B cell (primary cell): Measurements from ENCODE around the gene SRSF1. TPM values are rescaled to one million over a fixed set of nuclear protein-coding genes. Genes with fewer than 3 reads are reported as not detected.
A peak's percentile ranks its signal among the peaks of the same experiment; 100 is the strongest.

Experiments
- ATAC-seq: fragments of 200-7000 bp; cut with Tn5 transposase; one replicate; pipeline ENCODE4 v1.10.0; 2021; ENCODE audit warnings: low read depth, mild to moderate bottlenecking, moderate number of reproducible peaks, moderate library complexity
- CTCF ChIA-PET: fragments of 350-600 bp; sonication (Branson Sonifier 250); formaldehyde crosslinking; loops from one replicate; lab custom pipeline; 2021; ENCODE audit warnings: antibody characterized with exemption, inconsistent platforms; lab: Charles Lee
- POLR2A ChIA-PET: fragments of 350-600 bp; sonication (Branson Sonifier 250); formaldehyde crosslinking; loops from one replicate; lab custom pipeline; 2021; ENCODE audit warnings: antibody characterized with exemption; lab: Charles Lee
- DNase-seq: peaks from one replicate; pipeline ENCODE4 v3.0.0; 2013
- H2AFZ ChIP-seq: 2 replicates; pipeline ENCODE4 v1.6.1; 2012; ENCODE audit warnings: mild to moderate bottlenecking, low read depth, low read length; ENCODE audit not compliant: insufficient read depth, poor library complexity, severe bottlenecking
- H3K27ac ChIP-seq, 2 donors: 1 replicate in 1 of 2; 2 replicates in 1 of 2; pipeline ENCODE4 v1.5.1; 2012 to 2013; ENCODE audit warnings: low read length in 2 of 2, mild to moderate bottlenecking in 2 of 2, moderate library complexity in 1 of 2
- H3K27me3 ChIP-seq, 4 experiments: fragments of 200-600 bp in 1 of 4; sonication (generic) in 1 of 4; replicated peaks in 1 of 4; 1 replicate in 2 of 4; 2 replicates in 2 of 4; pipeline versions ENCODE4 v1.6.1 to v1.7.0; 2013 to 2016; ENCODE audit warnings: low read length in 3 of 4, mild to moderate bottlenecking in 2 of 4, mixed read lengths in 1 of 4, moderate library complexity in 1 of 4; ENCODE audit not compliant: insufficient read depth in 4 of 4, control insufficient read depth in 3 of 4; ENCODE audit errors: control extremely low read depth in 1 of 4
- H3K36me3 ChIP-seq, 2 experiments: replicated peaks in 1 of 2; 1 replicate in 1 of 2; 2 replicates in 1 of 2; pipeline versions ENCODE4 v1.6.1 to v1.7.1; 2013; ENCODE audit warnings: low read length in 1 of 2; ENCODE audit not compliant: insufficient read depth in 2 of 2, control insufficient read depth in 1 of 2; ENCODE audit errors: control extremely low read depth in 1 of 2, extremely low read depth in 1 of 2
- H3K4me1 ChIP-seq, 2 donors: fragments of 200-600 bp in 1 of 2; sonication (generic) in 1 of 2; 1 replicate in 1 of 2; 2 replicates in 1 of 2; pipeline versions ENCODE4 v1.5.1 to v1.6.1; 2013 to 2017; ENCODE audit warnings: low read length in 2 of 2; ENCODE audit not compliant: control insufficient read depth in 2 of 2, insufficient read depth in 2 of 2
- H3K4me2 ChIP-seq: replicated peaks from 2 replicates; pipeline ENCODE3; 2012; ENCODE audit warnings: mild to moderate bottlenecking, low read depth, low read length; ENCODE audit not compliant: poor library complexity, severe bottlenecking
- H3K4me3 ChIP-seq, 5 experiments: fragments of 200-600 bp in 1 of 5; sonication (generic) in 1 of 5; 1 replicate in 3 of 5; 2 replicates in 2 of 5; pipeline versions ENCODE4 v1.5.1 to v1.7.0; 2011 to 2016; ENCODE audit warnings: low read length in 4 of 5, mild to moderate bottlenecking in 4 of 5, low read depth in 2 of 5, control low read depth in 1 of 5, moderate library complexity in 1 of 5; ENCODE audit not compliant: insufficient read depth in 1 of 5; ENCODE audit errors: control extremely low read depth in 1 of 5, extremely low read depth in 1 of 5
- H3K79me2 ChIP-seq: fragments of 200-600 bp; sonication (generic); one replicate; pipeline ENCODE4 v1.6.0; 2016; ENCODE audit warnings: low read length; ENCODE audit not compliant: control insufficient read depth, insufficient read depth
- H3K9ac ChIP-seq: fragments of 200-600 bp; sonication (generic); 2 replicates; pipeline ENCODE4 v1.6.1; 2017; ENCODE audit warnings: mild to moderate bottlenecking, low read length, moderate library complexity
- H3K9me3 ChIP-seq, 3 donors: one replicate each; pipeline versions ENCODE4 v1.6.1 to v1.7.1; 2013; ENCODE audit warnings: low read length in 2 of 3; ENCODE audit not compliant: control insufficient read depth in 2 of 3, insufficient read depth in 1 of 3; ENCODE audit errors: control extremely low read depth in 1 of 3
- H4K20me1 ChIP-seq: 2 replicates; pipeline ENCODE4 v1.6.0; 2012; ENCODE audit warnings: mild to moderate bottlenecking, low read length; ENCODE audit not compliant: insufficient read depth, control insufficient read depth, poor library complexity, severe bottlenecking
- H3K27ac Mint-ChIP-seq: one replicate; pipeline ENCODE4 v1.8.0; 2021; ENCODE audit warnings: mixed read lengths
- H3K27me3 Mint-ChIP-seq: one replicate; pipeline ENCODE4 v1.8.0; 2021; ENCODE audit warnings: mixed read lengths
- H3K4me1 Mint-ChIP-seq: one replicate; pipeline ENCODE4 v1.8.0; 2021; ENCODE audit warnings: mixed read lengths
- H3K4me3 Mint-ChIP-seq: one replicate; pipeline ENCODE4 v1.8.0; 2021; ENCODE audit warnings: mixed read lengths
- H3K9me3 Mint-ChIP-seq: one replicate; pipeline ENCODE4 v1.8.0; 2022; ENCODE audit warnings: mixed read lengths; ENCODE audit not compliant: insufficient read depth
- EZH2 ChIP-seq: IDR thresholded peaks from 2 replicates; pipeline ENCODE4 v1.6.1; 2012; ENCODE audit warnings: borderline replicate concordance, low read depth, mild to moderate bottlenecking, moderate library complexity, low read length; ENCODE audit not compliant: insufficient read depth, poor library complexity, severe bottlenecking
- WGBS: methylation state at CpG from one replicate; pipeline ENCODE4 v1.1.5; 2013; ENCODE audit warnings: missing lambda C conversion rate; ENCODE audit not compliant: insufficient coverage; 5-methylcytosine and 5-hydroxymethylcytosine counted together
- intact Hi-C: fragments of 100-400 bp; cut with micrococcal nuclease; formaldehyde crosslinking; loops from one replicate; pipeline ENCODE4 v1.10.0; 2022
- polyA plus RNA-seq: library from polyadenylated mRNA; depleted of rRNA; stranded (reverse); fragments of >200 nt; gene quantifications from 2 replicates; pipeline ENCODE4 v1.2.3, GENCODE V29; 2012
- total RNA-seq, 2 donors: library from RNA; stranded (reverse); fragments of 120-200 nt in 1 of 2; gene quantifications; 1 replicate in 1 of 2; 2 replicates in 1 of 2; pipeline versions ENCODE4 v1.2.3 to v1.2.4, GENCODE V29; 2013 to 2022
- TF ChIP-seq, protein P1 (sequence below): fragments of 200-600 bp; IDR thresholded peaks from one replicate; pipeline ENCODE4 v1.8.0; 2022; ENCODE audit warnings: antibody characterized with exemption, mild to moderate bottlenecking

Gene SRSF1
- total and polyA plus RNA-seq, 2 donors (not counting 1 experiment from before 2014, with no cell fraction given): 163 to 250 TPM

GRCh38 chr17:58007781-58008706 is 998 bp upstream of the SRSF1 start:
- Histone ChIP-seq H3K4me1 (peaks cover 25 to 36% of the 10 kb centered on the region in 2 donors), H3K9ac (peak overlapping the region; percentile 96), H3K4me3 (peak overlapping the region; percentile 83 to 100 (median 96)), H2AFZ (peak overlapping the region; percentile 89), H3K27me3 (no peaks in the 10 kb centered on the region), H3K27ac (peak overlapping the region; percentile 93 to 95), H4K20me1 (peaks cover 36% of the 10 kb centered on the region), H3K9me3 (peaks cover 0 to 1% (median 0%) of the 10 kb centered on the region in 3 donors), H3K36me3 (peaks cover 2 to 29% of the 10 kb centered on the region in 2 experiments), H3K4me2 (peak overlapping the region; percentile 94), H3K79me2 (peaks cover 40% of the 10 kb centered on the region)
- Mint-ChIP-seq H3K27me3 (no peaks in the 10 kb centered on the region), H3K4me1 (peaks cover 41% of the 10 kb centered on the region), H3K4me3 (peak overlapping the region; percentile 100), H3K27ac (peak overlapping the region; percentile 100), H3K9me3 (no peaks in the 10 kb centered on the region)
- 32% methylated on average over 38 of the region's 47 CpGs for WGBS
- TF ChIP-seq, protein P1, sequence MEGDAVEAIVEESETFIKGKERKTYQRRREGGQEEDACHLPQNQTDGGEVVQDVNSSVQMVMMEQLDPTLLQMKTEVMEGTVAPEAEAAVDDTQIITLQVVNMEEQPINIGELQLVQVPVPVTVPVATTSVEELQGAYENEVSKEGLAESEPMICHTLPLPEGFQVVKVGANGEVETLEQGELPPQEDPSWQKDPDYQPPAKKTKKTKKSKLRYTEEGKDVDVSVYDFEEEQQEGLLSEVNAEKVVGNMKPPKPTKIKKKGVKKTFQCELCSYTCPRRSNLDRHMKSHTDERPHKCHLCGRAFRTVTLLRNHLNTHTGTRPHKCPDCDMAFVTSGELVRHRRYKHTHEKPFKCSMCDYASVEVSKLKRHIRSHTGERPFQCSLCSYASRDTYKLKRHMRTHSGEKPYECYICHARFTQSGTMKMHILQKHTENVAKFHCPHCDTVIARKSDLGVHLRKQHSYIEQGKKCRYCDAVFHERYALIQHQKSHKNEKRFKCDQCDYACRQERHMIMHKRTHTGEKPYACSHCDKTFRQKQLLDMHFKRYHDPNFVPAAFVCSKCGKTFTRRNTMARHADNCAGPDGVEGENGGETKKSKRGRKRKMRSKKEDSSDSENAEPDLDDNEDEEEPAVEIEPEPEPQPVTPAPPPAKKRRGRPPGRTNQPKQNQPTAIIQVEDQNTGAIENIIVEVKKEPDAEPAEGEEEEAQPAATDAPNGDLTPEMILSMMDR: no peak
- TF ChIP-seq EZH2: no peak
- ChIA-PET CTCF (interaction anchor here (0.5 to 2.4 kb wide), 13 partner anchors 9 to 902 kb away, joined by 3 to 17 read pairs (median 4); partner anchors contain the start of gene MRPS23), POLR2A (interaction anchor here (0.8 to 2.6 kb wide), 8 partner anchors 10 to 923 kb away, joined by 3 to 17 read pairs (median 7); partner anchors contain the start of genes AKAP1, DYNLL2, MRPS23 and VEZF1)
- peak; percentile 21 for ATAC-seq
- intact Hi-C loops: loop anchor here (1.0 to 10.0 kb wide), 8 partner anchors 21 to 1176 kb away; partner anchors contain the start of genes AKAP1, C17orf67, DGKE and MRPS23
- peak; percentile 8 for DNase-seq
